ENCODE measurements around the gene PXMP2.

Gene PXMP2

DNA sequence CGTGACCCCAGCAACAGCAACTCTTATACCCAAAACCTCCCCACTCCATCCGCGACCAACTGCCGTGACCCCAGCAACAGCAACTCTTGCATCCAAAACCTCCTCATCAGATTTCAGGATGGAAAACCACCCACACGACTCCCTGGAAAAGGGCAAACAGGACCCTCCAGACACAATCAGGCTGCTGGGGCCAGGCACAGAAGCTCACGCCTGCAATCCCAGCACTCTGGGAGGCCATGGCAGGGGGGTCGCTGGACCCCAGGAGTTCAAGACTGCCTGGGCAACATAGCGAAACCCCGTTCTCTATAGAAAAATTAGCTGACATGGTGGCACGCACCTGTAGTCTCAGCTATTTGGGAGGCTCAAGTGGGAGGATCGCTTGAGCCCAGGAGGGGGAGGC, 43.0 kb downstream of the PXMP2 start:
- no peaks in the 10 kb centered on the region for H3K27me3 Mint-ChIP-seq
- peaks cover 2% of the 10 kb centered on the region for H3K9me3 Mint-ChIP-seq
- H3K36me3 Mint-ChIP-seq: peaks cover 83% of the 10 kb centered on the region
- no peak overlapping the region for H3K27ac Mint-ChIP-seq
- no peaks in the 10 kb centered on the region for H3K4me1 Mint-ChIP-seq
- CTCF ChIA-PET: interaction anchor here (1.0 kb wide), 1 partner anchor 11 kb away, joined by 3 read pairs; no protein-coding TSS in a partner anchor
- no peak overlapping the region for H3K4me3 Mint-ChIP-seq
- no peak for DNase-seq

DNA sequence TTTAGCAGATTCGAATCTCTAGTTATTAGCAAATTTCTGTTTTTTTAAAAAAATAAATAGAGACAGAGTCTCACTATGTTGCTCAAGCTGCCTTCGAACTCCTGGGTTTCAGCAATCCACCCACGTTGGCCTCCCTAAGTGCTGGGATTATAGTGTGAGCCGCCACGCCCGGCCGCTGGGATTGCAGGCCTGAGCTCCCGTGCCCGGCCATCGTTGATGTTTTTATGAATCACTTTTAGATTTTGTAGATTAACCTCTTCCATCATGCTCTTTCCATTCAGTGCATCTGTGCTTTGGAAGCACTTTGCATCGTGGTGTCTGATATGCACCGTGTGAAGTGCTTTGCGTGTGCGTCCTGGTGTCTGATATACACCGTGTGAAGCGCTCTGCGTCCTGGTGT, 44.2 kb downstream of the PXMP2 start:
- peaks cover 2% of the 10 kb centered on the region for H3K9me3 Mint-ChIP-seq
- CTCF ChIA-PET: interaction anchor here (0.6 kb wide), 1 partner anchor 22 kb away, joined by 3 read pairs; no protein-coding TSS in a partner anchor
- DNase-seq: no peak
- H3K4me3 Mint-ChIP-seq: no peak overlapping the region
- no peaks in the 10 kb centered on the region for H3K4me1 Mint-ChIP-seq
- no peaks in the 10 kb centered on the region for H3K27me3 Mint-ChIP-seq
- H3K36me3 Mint-ChIP-seq: peaks cover 80% of the 10 kb centered on the region
- H3K27ac Mint-ChIP-seq: no peak overlapping the region

DNA sequence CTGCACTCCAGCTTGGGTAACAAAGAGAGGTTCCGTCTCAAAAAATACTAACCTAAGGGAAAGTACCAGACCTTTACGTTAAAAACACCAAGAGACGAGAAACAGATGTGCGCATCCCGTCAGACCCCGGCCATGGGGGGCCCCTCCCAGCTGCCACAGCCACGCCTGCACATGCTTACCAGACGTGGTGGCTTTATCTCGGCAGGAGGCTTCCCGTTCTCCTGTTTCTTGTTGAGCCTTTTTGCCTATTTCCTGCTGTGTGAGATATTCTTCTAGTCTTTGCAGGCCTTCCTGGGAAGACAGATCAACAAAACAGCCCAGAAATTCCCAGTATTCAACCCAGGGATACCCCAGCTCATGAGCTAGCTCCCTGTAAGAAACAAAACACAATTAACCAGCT, 46.8 kb downstream of the PXMP2 start:
- Mint-ChIP-seq H3K4me3 (no peak overlapping the region), H3K27me3 (no peaks in the 10 kb centered on the region), H3K9me3 (peaks cover 2% of the 10 kb centered on the region), H3K27ac (no peak overlapping the region), H3K36me3 (peaks cover 72% of the 10 kb centered on the region), H3K4me1 (no peaks in the 10 kb centered on the region)
- CTCF ChIA-PET: no interaction called here
- no peak for DNase-seq

DNA sequence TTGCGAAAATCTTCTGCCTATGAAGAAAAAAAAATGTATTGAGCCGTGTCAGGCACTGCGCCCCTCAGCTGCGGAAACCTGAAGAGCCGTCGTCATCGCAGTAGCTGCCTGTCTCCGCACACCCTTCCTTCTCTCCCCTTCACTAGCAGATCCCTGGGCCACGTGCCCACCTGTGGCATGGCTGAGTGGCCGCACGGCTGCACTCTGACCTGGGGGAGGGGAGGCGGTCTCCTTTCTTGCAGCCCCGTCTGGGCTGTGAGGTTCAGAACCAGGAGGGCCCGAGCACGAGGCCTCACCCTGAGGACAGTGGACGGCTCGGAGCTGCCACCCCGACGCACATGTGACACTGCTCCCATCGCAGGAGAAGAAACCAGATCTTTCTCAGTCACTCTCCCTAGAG, 48.1 kb downstream of the PXMP2 start:
- no peak overlapping the region for H3K27ac Mint-ChIP-seq
- peaks cover 71% of the 10 kb centered on the region for H3K36me3 Mint-ChIP-seq
- no peaks in the 10 kb centered on the region for H3K4me1 Mint-ChIP-seq
- H3K9me3 Mint-ChIP-seq: no peaks in the 10 kb centered on the region
- H3K4me3 Mint-ChIP-seq: no peak overlapping the region
- no peaks in the 10 kb centered on the region for H3K27me3 Mint-ChIP-seq
- DNase-seq: no peak
- CTCF ChIA-PET: no interaction called here

DNA sequence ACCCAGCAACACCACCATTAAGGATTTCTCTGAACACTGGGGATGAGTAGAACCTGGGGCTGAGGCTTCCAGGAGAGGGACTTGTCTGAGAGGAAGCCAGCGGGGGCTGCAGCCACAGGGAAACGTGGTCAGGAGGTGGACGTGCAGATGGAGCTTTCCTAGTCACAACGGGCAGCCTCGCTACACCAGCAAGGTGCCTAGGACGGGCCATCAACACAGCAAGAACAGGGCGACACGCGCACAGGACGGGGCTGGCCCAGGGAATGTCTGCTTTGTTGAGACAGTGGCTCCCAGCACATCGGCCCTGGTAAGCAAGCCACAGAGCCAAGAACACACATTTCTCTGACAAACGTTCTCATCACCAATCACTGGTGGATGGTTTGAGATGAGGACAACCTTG, 49.0 kb downstream of the PXMP2 start:
- Mint-ChIP-seq H3K36me3 (peaks cover 73% of the 10 kb centered on the region), H3K4me1 (no peaks in the 10 kb centered on the region), H3K9me3 (no peaks in the 10 kb centered on the region), H3K27ac (no peak overlapping the region), H3K27me3 (no peaks in the 10 kb centered on the region), H3K4me3 (no peak overlapping the region)
- CTCF ChIA-PET: no interaction called here
- no peak for DNase-seq

DNA sequence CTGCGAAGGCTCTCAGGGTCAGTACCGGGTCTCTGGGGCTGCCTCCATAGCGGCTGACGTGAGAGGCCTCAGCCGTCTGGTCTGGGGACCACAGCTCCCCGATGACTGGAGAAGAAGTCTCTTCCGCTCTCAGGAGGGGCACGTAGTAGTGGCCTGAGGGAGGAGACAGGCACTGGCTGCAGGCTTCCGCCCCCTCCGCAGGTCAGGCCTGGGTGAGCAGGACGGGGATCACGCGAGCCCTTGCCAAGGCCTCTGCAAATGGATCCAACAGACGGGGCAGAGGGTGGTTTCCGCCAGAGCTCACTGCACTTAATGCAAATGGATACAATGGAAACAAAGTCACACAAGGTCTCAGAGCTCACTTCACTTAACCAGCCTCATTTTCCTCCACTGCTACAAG, 49.5 kb downstream of the PXMP2 start:
- CTCF ChIA-PET: no interaction called here
- Mint-ChIP-seq H3K27ac (no peak overlapping the region), H3K4me3 (no peak overlapping the region), H3K36me3 (peaks cover 71% of the 10 kb centered on the region), H3K4me1 (no peaks in the 10 kb centered on the region), H3K27me3 (no peaks in the 10 kb centered on the region), H3K9me3 (no peaks in the 10 kb centered on the region)
- DNase-seq: no peak

DNA sequence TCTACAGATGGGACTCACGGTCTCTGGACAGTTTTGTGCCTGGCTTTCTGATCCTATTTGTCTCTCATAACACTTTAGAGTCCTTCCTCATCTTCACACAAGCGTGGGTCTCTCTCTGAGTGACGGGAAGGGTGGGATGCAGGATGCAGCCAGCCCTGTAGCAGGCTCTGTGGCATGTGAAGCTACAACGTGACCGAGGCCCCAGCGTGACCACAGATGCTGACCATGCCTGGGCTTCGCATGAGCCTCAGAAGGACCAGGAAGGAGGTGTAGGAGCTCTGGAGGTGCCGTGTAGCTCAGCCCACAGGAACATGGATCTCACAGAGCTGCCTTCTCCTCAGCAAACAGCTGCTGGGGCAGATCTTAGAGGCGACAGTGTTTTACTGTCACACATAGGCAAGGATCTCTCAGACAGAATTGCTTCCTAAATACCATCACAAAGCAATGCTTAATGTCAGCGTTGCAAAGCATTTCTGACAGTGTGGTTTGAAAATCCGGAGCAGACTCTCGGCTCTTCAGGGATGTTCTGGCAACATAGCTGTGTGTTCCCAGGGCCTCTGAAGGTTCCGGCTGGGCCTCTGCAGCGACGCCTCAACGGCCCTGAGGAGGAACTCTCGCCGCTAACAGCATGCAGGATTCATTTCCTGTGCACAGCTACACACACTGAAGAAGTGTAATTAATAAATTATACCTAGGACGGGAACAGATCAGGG, 52.4 kb downstream of the PXMP2 start:
- Mint-ChIP-seq H3K27me3 (no peaks in the 10 kb centered on the region), H3K4me1 (peaks cover 5% of the 10 kb centered on the region), H3K9me3 (no peaks in the 10 kb centered on the region), H3K27ac (no peak overlapping the region), H3K4me3 (no peak overlapping the region), H3K36me3 (peaks cover 70% of the 10 kb centered on the region)
- DNase-seq: no peak
- CTCF ChIA-PET: no interaction called here

DNA sequence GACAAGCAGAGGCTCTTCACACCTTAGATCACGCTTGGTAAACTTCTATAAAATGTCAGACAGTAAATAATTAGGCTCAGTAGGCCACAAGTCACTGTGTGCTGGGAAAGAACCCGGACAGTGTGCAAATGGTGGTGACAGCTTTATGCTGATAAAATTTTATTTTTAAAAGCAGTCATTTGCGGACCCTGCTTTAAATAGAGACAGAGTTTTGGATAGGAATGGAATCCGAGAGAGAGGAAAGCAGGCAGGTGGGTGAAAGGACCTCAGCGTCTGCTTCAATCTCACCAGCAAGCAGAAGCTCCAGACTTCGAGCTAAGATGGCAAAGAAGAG, 52.9 kb downstream of the PXMP2 start:
- peaks cover 5% of the 10 kb centered on the region for H3K4me1 Mint-ChIP-seq
- no peaks in the 10 kb centered on the region for H3K27me3 Mint-ChIP-seq
- no peak overlapping the region for H3K27ac Mint-ChIP-seq
- H3K4me3 Mint-ChIP-seq: no peak overlapping the region
- CTCF ChIA-PET: no interaction called here
- H3K36me3 Mint-ChIP-seq: peaks cover 71% of the 10 kb centered on the region
- no peak for DNase-seq
- no peaks in the 10 kb centered on the region for H3K9me3 Mint-ChIP-seq

DNA sequence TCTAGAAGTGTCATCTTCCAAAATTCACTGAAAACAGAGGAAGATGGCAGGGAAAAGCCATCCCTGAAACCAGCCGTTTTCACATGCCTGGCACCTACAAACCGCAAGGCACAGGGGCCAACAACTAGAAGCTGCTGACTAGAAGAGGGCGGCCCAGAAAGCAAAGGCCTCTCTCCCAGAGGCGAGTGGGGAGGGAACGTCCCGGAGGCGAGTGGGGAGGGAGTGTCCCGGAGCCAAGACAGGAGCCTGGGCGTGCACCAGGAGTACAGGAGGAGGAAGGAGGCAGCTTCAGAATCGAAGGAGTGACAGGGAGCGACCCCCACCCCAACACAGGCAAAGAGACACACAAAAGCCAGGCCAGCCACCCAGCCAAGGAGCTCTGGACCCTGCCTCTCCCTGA, 53.3 kb downstream of the PXMP2 start:
- Mint-ChIP-seq H3K4me1 (peaks cover 5% of the 10 kb centered on the region), H3K36me3 (peaks cover 69% of the 10 kb centered on the region), H3K4me3 (no peak overlapping the region), H3K9me3 (no peaks in the 10 kb centered on the region), H3K27ac (no peak overlapping the region), H3K27me3 (no peaks in the 10 kb centered on the region)
- no peak for DNase-seq
- CTCF ChIA-PET: interaction anchor here (1.2 kb wide), 1 partner anchor 10 kb away, joined by 3 read pairs; no protein-coding TSS in a partner anchor

DNA sequence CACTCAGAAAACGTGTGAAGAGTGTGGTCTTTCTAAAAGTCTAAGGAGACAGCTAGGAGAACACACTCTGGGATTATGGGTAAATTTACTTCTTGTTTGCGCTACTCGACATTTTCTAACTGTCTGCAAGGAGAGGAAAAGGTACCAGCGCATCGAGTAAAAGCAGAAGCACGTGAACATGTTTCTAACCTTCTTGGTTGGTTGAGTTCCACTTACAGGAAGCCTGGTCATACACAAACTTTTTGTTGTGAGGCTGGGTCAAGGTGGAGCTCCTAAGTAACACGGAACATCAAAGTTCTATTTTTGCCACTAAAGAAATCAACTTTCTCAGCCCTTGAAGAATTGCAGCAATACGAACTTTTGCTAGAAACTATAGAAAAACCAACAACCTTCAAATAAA, 54.2 kb downstream of the PXMP2 start:
- no peak for DNase-seq
- Mint-ChIP-seq H3K4me3 (no peak overlapping the region), H3K27me3 (no peaks in the 10 kb centered on the region), H3K4me1 (peaks cover 5% of the 10 kb centered on the region), H3K27ac (no peak overlapping the region), H3K36me3 (peaks cover 69% of the 10 kb centered on the region), H3K9me3 (no peaks in the 10 kb centered on the region)
- CTCF ChIA-PET: interaction anchor here (1.2 kb wide), 1 partner anchor 11 kb away, joined by 3 read pairs; no protein-coding TSS in a partner anchor

DNA sequence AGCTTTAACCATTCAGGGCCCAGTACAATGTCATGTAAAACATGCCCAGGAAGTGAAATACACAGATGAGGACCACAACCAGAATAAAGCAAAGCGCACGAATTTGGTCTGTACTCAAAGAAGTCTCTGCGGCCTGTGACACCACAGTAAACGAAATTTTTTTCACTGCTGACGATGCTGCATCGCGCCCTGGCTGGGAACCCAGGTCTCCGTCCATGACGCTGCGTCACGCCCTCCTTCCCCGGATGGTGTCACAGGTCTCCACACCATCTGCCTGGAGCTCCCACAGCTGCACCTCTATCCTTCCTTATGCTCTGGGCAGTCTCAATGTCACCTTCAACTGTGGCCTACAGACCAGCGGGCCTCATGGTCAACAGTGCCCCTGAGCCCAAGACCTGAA, 56.4 kb downstream of the PXMP2 start:
- H3K9me3 Mint-ChIP-seq: no peaks in the 10 kb centered on the region
- no peak overlapping the region for H3K4me3 Mint-ChIP-seq
- H3K27ac Mint-ChIP-seq: no peak overlapping the region
- H3K27me3 Mint-ChIP-seq: no peaks in the 10 kb centered on the region
- H3K36me3 Mint-ChIP-seq: peaks cover 78% of the 10 kb centered on the region
- DNase-seq: no peak
- peaks cover 5% of the 10 kb centered on the region for H3K4me1 Mint-ChIP-seq
- CTCF ChIA-PET: interaction anchor here (0.9 kb wide), 1 partner anchor 25 kb away, joined by 3 read pairs; no protein-coding TSS in a partner anchor

DNA sequence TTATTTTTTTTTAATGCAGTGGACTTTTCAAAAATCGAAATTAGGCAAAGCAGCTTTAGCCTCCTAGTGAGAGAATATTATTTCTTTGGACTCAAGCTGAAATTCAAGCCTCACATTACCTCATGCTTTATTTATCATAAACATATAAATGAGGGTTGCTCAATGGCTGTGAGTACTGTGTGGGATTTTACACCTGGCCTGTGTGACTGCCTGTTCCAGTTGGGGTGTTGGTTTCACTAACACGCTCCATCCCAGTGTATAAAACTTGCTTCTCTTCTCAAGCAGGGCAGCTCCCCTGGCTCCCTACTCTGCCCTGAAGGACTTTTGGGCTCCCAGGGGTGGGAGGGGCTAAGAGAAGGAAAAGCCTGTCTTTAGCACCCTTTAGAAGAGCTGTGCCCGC, 59.2 kb downstream of the PXMP2 start:
- Mint-ChIP-seq H3K9me3 (no peaks in the 10 kb centered on the region), H3K27me3 (no peaks in the 10 kb centered on the region), H3K4me1 (peaks cover 5% of the 10 kb centered on the region), H3K36me3 (peaks cover 67% of the 10 kb centered on the region), H3K4me3 (no peak overlapping the region), H3K27ac (no peak overlapping the region)
- DNase-seq: no peak
- CTCF ChIA-PET: no interaction called here

DNA sequence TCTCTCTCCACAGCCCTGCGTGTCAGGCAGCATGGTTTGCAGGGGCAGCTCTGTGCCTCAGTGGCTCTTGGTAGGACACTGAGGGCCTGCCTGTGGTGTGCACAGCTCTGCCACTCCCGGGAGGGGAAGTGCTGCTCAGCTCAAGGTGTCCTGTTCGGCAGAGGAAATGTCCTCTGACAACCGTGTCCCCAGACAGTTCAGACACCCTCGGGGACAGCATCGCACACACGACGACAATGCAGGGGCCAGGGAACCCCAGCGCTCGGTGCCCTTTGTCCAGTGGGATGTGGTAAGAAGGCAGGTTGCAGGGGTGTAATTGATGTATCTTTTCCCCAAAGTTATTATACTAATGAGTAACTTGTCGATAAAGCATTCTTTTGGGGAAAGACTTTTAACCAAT, 60.0 kb downstream of the PXMP2 start:
- H3K4me3 Mint-ChIP-seq: no peak overlapping the region
- no peaks in the 10 kb centered on the region for H3K9me3 Mint-ChIP-seq
- H3K36me3 Mint-ChIP-seq: peaks cover 62% of the 10 kb centered on the region
- DNase-seq: no peak
- CTCF ChIA-PET: no interaction called here
- peaks cover 5% of the 10 kb centered on the region for H3K4me1 Mint-ChIP-seq
- no peak overlapping the region for H3K27ac Mint-ChIP-seq
- H3K27me3 Mint-ChIP-seq: no peaks in the 10 kb centered on the region

DNA sequence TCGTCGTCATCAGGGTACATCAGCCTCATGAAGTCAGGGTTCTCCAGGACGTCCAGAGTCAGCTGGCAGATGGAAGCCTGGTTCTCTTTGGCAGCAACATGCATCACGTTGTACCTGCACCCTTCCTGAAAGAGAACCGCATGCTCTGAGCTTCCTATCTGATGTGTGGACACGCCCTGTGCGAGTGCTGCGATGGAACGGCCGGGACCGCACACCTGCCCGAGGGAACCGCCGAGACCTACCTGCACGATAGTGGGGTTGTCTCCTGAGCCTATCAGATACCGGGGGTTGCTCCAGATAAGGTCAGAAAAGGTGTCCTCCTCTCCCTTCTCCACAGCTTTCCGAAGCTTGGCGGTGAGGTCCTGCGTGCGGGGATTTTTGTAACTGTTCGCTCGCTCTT, 60.5 kb downstream of the PXMP2 start:
- CTCF ChIA-PET: no interaction called here
- peaks cover 59% of the 10 kb centered on the region for H3K36me3 Mint-ChIP-seq
- H3K4me3 Mint-ChIP-seq: no peak overlapping the region
- H3K9me3 Mint-ChIP-seq: no peaks in the 10 kb centered on the region
- H3K27me3 Mint-ChIP-seq: no peaks in the 10 kb centered on the region
- no peak overlapping the region for H3K27ac Mint-ChIP-seq
- DNase-seq: no peak
- H3K4me1 Mint-ChIP-seq: peaks cover 2% of the 10 kb centered on the region

DNA sequence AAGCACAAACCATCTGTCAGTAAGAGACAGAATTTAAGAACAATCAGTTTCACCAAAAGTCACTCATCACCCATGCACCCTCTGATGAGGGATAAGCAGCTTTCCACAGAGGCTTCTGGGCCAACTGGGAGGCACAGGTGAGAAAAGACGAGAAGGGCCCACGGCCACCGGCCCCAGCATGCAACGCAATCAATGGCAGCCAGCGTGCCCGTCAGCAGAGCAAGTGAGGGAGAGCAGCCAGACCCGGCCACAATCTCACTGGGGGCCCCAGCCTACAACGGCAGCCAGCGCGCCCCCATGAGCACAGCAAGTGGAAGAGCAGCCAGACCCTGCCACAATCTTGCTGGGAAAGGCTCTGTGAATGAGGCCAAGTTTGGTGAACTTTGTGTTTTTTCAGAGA, 60.9 kb downstream of the PXMP2 start:
- H3K9me3 Mint-ChIP-seq: no peaks in the 10 kb centered on the region

More for the DNA sequence above, 60.9 kb downstream of the PXMP2 start:
- H3K4me3 Mint-ChIP-seq: no peak overlapping the region
- H3K27me3 Mint-ChIP-seq: no peaks in the 10 kb centered on the region
- peaks cover 58% of the 10 kb centered on the region for H3K36me3 Mint-ChIP-seq
- H3K27ac Mint-ChIP-seq: no peak overlapping the region
- CTCF ChIA-PET: no interaction called here
- DNase-seq: no peak
- H3K4me1 Mint-ChIP-seq: peaks cover 2% of the 10 kb centered on the region
